Endothelial cell of umbilical vein (primary cell): ENCODE data around the gene CATSPERD. TPM values are rescaled to one million over a fixed set of nuclear protein-coding genes. Genes with fewer than 3 reads are reported as not detected.

Experiments used
- BruUV-seq: library from RNA; stranded (reverse); fragments of 400-500 nt; replicated peaks from 2 replicates; lab custom pipeline; 2021; lab: Mats Ljungman, UMichigan
- CTCF ChIA-PET: fragments of 300-600, 350-600 bp; sonication (Branson Sonifier 250); formaldehyde crosslinking; loops from one replicate; lab custom pipeline; 2021; ENCODE audit warnings: antibody characterized with exemption, inconsistent platforms; lab: Charles Lee
- POLR2A ChIA-PET: fragments of 300-600, 350-600 bp; sonication (Branson Sonifier 250); formaldehyde crosslinking; loops from one replicate; lab custom pipeline; 2021; ENCODE audit warnings: antibody characterized with exemption, inconsistent platforms; lab: Charles Lee
- DNase-seq: peaks from one replicate; pipeline ENCODE4 v3.0.0-alpha.2; 2011; ENCODE audit warnings: low read depth, low spot score
- FAIRE-seq: peaks from 2 replicates; lab custom pipeline; 2011; peaks lifted over from hg19 to GRCh38; lab: Jason Lieb, UNC
- H2AFZ ChIP-seq: 2 replicates; pipeline ENCODE4 v1.6.0; 2012; ENCODE audit warnings: low read depth, low read length, control low read depth, inconsistent platforms
- H3K27ac ChIP-seq: 2 replicates; pipeline ENCODE4 v1.5.1; 2011; ENCODE audit warnings: low read depth, mild to moderate bottlenecking, control low read depth, low read length, moderate library complexity; ENCODE audit not compliant: insufficient read depth
- H3K27me3 ChIP-seq, 2 experiments: 2 replicates each; pipeline versions ENCODE4 v1.6.0 to v1.6.1; 2011; ENCODE audit warnings: low read length in 2 of 2, mixed read lengths in 1 of 2; ENCODE audit not compliant: control insufficient read depth in 2 of 2, insufficient read depth in 2 of 2
- H3K36me3 ChIP-seq, 2 experiments: 2 replicates in 1 of 2; 3 replicates in 1 of 2; pipeline ENCODE4 v1.5.1; 2011; ENCODE audit warnings: low read length in 2 of 2, mild to moderate bottlenecking in 1 of 2, moderate library complexity in 1 of 2; ENCODE audit not compliant: control insufficient read depth in 2 of 2, insufficient read depth in 2 of 2; ENCODE audit errors: extremely low read depth in 1 of 2
- H3K4me1 ChIP-seq: 3 replicates; pipeline ENCODE4 v1.5.1; 2011; ENCODE audit warnings: mild to moderate bottlenecking, low read length; ENCODE audit not compliant: control insufficient read depth, insufficient read depth; ENCODE audit errors: extremely low read depth
- H3K4me2 ChIP-seq: 2 replicates; pipeline ENCODE4 v1.6.1; 2011; ENCODE audit warnings: low read length, control low read depth, mixed read lengths; ENCODE audit not compliant: insufficient read depth
- H3K4me3 ChIP-seq, 3 experiments: fragments of 200-600 bp in 1 of 3; sonication (generic), shearing (Covaris generic) in 1 of 3; replicated peaks in 1 of 3; 2 replicates each; pipeline ENCODE4 v1.5.1; 2011 to 2016; ENCODE audit warnings: control low read depth in 3 of 3, low read length in 3 of 3, mild to moderate bottlenecking in 2 of 3, inconsistent platforms in 1 of 3, low read depth in 1 of 3, moderate library complexity in 1 of 3; ENCODE audit not compliant: insufficient read depth in 1 of 3
- H3K79me2 ChIP-seq: 2 replicates; pipeline ENCODE4 v1.6.0; 2012; ENCODE audit warnings: low read length, inconsistent platforms; ENCODE audit not compliant: control insufficient read depth, insufficient read depth
- H3K9ac ChIP-seq: replicated peaks from 2 replicates; pipeline ENCODE3; 2011; ENCODE audit warnings: low read length, control low read depth; ENCODE audit not compliant: insufficient read depth; ENCODE audit errors: extremely low read depth
- H3K9me1 ChIP-seq: replicated peaks from 3 replicates; pipeline ENCODE4 v1.6.0; 2011; ENCODE audit warnings: mild to moderate bottlenecking, low read length; ENCODE audit not compliant: control insufficient read depth, insufficient read depth; ENCODE audit errors: extremely low read depth
- H3K9me3 ChIP-seq: replicated peaks from 2 replicates; pipeline ENCODE4 v1.5.1; 2012; ENCODE audit warnings: low read length, inconsistent platforms; ENCODE audit not compliant: control insufficient read depth, insufficient read depth
- H4K20me1 ChIP-seq: replicated peaks from 2 replicates; pipeline ENCODE3; 2011; ENCODE audit warnings: mild to moderate bottlenecking, low read length; ENCODE audit not compliant: control insufficient read depth, insufficient read depth; ENCODE audit errors: extremely low read depth
- CTCF ChIP-seq, 2 donors: IDR thresholded peaks; 1 replicate in 1 of 2; 2 replicates in 1 of 2; pipeline ENCODE4 v1.5.1; 2011; ENCODE audit warnings: low read length in 2 of 2, mild to moderate bottlenecking in 2 of 2, moderate library complexity in 2 of 2, control low read depth in 1 of 2, inconsistent platforms in 1 of 2, low read depth in 1 of 2; ENCODE audit not compliant: insufficient read depth in 1 of 2; ENCODE audit errors: extremely low read depth in 1 of 2
- EZH2 ChIP-seq: IDR thresholded peaks from 2 replicates; pipeline ENCODE4 v1.6.1; 2012; ENCODE audit warnings: borderline replicate concordance, low read depth, mild to moderate bottlenecking, moderate library complexity, low read length, inconsistent platforms; ENCODE audit not compliant: severe bottlenecking
- FOS ChIP-seq: IDR thresholded peaks from 2 replicates; pipeline ENCODE4 v1.6.1; 2011; ENCODE audit warnings: mild to moderate bottlenecking, low read length, moderate library complexity, borderline replicate concordance; ENCODE audit not compliant: insufficient read depth
- GATA2 ChIP-seq: IDR thresholded peaks from 2 replicates; pipeline ENCODE4 v1.7.0; 2011; ENCODE audit warnings: low read depth, mild to moderate bottlenecking, moderate library complexity, mixed read lengths, low read length; ENCODE audit not compliant: insufficient read length, insufficient read depth
- POLR2A ChIP-seq: IDR thresholded peaks from 2 replicates; pipeline ENCODE4 v1.6.1; 2012; ENCODE audit warnings: low read depth, mild to moderate bottlenecking, control low read depth, low read length
- POLR2AphosphoS5 ChIP-seq: IDR thresholded peaks from 2 replicates; pipeline ENCODE4 v1.6.1; 2012; ENCODE audit warnings: low read depth, mild to moderate bottlenecking, control low read depth, low read length, moderate library complexity; ENCODE audit not compliant: insufficient read depth
- dilution Hi-C: fragments of 300-500 bp; cut with MboI; formaldehyde crosslinking; loops from one replicate; pipeline ENCODE4 v1.15.0; 2019; ENCODE audit warnings: low sequenced_read_pairs; ENCODE audit not compliant: extremely low pct_ligation_motif_present
- intact Hi-C: fragments of 100-400 bp; cut with micrococcal nuclease; formaldehyde crosslinking; loops from one replicate; pipeline ENCODE4 v1.10.0; 2022
- polyA plus RNA-seq, 4 experiments: library from polyadenylated mRNA; depleted of rRNA in 3 of 4; stranded (reverse) in 3 of 4; unstranded in 1 of 4; fragments of >200 nt; gene quantifications; 2 replicates each; pipeline versions ENCODE4 v1.2.1 to v1.2.3, GENCODE V29; 2011 to 2012; ENCODE audit warnings: missing spikeins in 1 of 4
- total RNA-seq: library from RNA; stranded (reverse); gene quantifications from 2 replicates; pipeline ENCODE4 v1.2.3, GENCODE V29; 2021
- TF ChIP-seq, protein P1 (sequence below): IDR thresholded peaks from 2 replicates; pipeline ENCODE4 v1.6.1; 2011; ENCODE audit not compliant: insufficient read depth, insufficient read length

CATSPERD gene
- total and polyA plus RNA-seq, 2 donors (not counting 3 experiments of a cell fraction or from before 2014, with no cell fraction given): not detected

DNA sequence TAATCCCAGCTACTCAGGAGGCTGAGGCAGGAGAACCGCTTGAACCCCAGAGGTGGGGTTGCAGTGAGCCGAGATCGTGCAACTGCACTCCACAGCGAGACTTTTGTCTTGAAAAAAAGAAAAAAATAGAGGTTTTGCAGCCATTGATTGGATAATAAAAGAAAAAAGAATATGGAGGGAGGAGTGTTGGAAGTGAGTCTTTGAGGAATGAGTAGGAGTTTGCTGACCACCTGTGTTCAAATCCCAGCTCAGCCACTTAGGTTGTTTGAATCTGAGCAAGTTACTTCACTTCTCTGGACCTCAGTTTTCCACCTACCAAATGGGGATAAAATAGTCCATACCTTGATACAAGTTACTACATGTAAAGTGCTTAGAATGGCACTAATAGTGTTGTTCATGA lies 90.7 kb downstream of the CATSPERD start:
- H4K20me1 ChIP-seq: no peaks in the 10 kb centered on the region
- TF ChIP-seq EZH2 (no peak), CTCF (IDR thresholded peaks at IDR 0.05; ENCODE audit: extremely low read depth in 1 of 2, insufficient read depth in 1 of 2, low read depth in 1 of 2, low read length in 2 of 2) (no peak), POLR2A (no peak)
- no peak overlapping the region for H3K9ac ChIP-seq
- no peak overlapping the region for H3K4me3 ChIP-seq
- no peak overlapping the region for H3K4me2 ChIP-seq
- no peak for FAIRE-seq
- H3K9me3 ChIP-seq: no peaks in the 10 kb centered on the region
- DNase-seq: no peak
- no peaks in the 10 kb centered on the region for H3K9me1 ChIP-seq
- H3K27ac ChIP-seq: no peak overlapping the region
- intact Hi-C loops (no loop called here), dilution Hi-C loops (no loop called here)
- no peak overlapping the region for H2AFZ ChIP-seq
- POLR2A ChIA-PET: no interaction called here
- H3K79me2 ChIP-seq: no peaks in the 10 kb centered on the region
- H3K4me1 ChIP-seq: no peaks in the 10 kb centered on the region
- CTCF ChIA-PET: interaction anchor here (1.1 kb wide), 1 partner anchor 12 kb away, joined by 3 read pairs; no protein-coding TSS in a partner anchor
- H3K36me3 ChIP-seq: no peaks in the 10 kb centered on the region
- no TSS peak for BruUV-seq
- H3K27me3 ChIP-seq: peaks cover 0 to under 1% of the 10 kb centered on the region in 2 experiments

GRCh38 chr19:5814123-5814851 lies 93.8 kb downstream of the CATSPERD start:
- dilution Hi-C loops: no loop called here
- H3K9me1 ChIP-seq: no peaks in the 10 kb centered on the region
- ChIA-PET POLR2A (no interaction called here), CTCF (interaction anchor here (2.3 kb wide), 1 partner anchor 10 kb away, joined by 15 read pairs; the partner anchor contains the start of gene NRTN)
- H3K9me3 ChIP-seq: no peaks in the 10 kb centered on the region
- no peak overlapping the region for H3K4me3 ChIP-seq
- TF ChIP-seq GATA2: no peak
- TF ChIP-seq FOS: no peak
- TF ChIP-seq, protein P1, sequence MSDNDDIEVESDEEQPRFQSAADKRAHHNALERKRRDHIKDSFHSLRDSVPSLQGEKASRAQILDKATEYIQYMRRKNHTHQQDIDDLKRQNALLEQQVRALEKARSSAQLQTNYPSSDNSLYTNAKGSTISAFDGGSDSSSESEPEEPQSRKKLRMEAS: no peak
- TF ChIP-seq CTCF (IDR thresholded peaks at IDR 0.05; ENCODE audit: extremely low read depth in 1 of 2, insufficient read depth in 1 of 2, low read depth in 1 of 2, low read length in 2 of 2): no peak
- no peak for TF ChIP-seq POLR2AphosphoS5
- no peaks in the 10 kb centered on the region for H3K79me2 ChIP-seq
- H3K9ac ChIP-seq: no peak overlapping the region
- no peaks in the 10 kb centered on the region for H3K27me3 ChIP-seq
- H3K4me2 ChIP-seq: no peak overlapping the region
- no peak overlapping the region for H2AFZ ChIP-seq
- intact Hi-C loops: no loop called here
- H3K4me1 ChIP-seq: no peaks in the 10 kb centered on the region
- no peak for FAIRE-seq
- no peak overlapping the region for H3K27ac ChIP-seq
- BruUV-seq: no TSS peak
- H3K36me3 ChIP-seq: no peaks in the 10 kb centered on the region
- no peak for DNase-seq
- no peaks in the 10 kb centered on the region for H4K20me1 ChIP-seq
